ENCODE measurements around the gene RTL1.

- TF ChIP-seq, protein P1, sequence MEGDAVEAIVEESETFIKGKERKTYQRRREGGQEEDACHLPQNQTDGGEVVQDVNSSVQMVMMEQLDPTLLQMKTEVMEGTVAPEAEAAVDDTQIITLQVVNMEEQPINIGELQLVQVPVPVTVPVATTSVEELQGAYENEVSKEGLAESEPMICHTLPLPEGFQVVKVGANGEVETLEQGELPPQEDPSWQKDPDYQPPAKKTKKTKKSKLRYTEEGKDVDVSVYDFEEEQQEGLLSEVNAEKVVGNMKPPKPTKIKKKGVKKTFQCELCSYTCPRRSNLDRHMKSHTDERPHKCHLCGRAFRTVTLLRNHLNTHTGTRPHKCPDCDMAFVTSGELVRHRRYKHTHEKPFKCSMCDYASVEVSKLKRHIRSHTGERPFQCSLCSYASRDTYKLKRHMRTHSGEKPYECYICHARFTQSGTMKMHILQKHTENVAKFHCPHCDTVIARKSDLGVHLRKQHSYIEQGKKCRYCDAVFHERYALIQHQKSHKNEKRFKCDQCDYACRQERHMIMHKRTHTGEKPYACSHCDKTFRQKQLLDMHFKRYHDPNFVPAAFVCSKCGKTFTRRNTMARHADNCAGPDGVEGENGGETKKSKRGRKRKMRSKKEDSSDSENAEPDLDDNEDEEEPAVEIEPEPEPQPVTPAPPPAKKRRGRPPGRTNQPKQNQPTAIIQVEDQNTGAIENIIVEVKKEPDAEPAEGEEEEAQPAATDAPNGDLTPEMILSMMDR (conservative IDR thresholded peaks at IDR 0.05; ENCODE audit: low read depth, low read length), result no peak
- no peak for TF ChIP-seq EZH2 (IDR thresholded peaks at IDR 0.05; ENCODE audit: low read length, unreplicated experiment)
Measured at GRCh38 chr14:100899884-100900771, 3.4 kb downstream of the RTL1 start.

All from PC-3 (cell line).